22Rv1 (cell line): ENCODE measurements around the gene ABCG4.

Source experiments
- H3K27ac ChIP-seq: fragments of 450-650 bp; 2 replicates; pipeline ENCODE4 v1.5.1; 2017
- CTCF ChIP-seq: fragments of 450-650 bp; IDR thresholded peaks from 2 replicates; pipeline ENCODE4 v1.5.1; 2017; ENCODE audit warnings: mild to moderate bottlenecking
- ZFX ChIP-seq: fragments of 450-650 bp; IDR thresholded peaks from 2 replicates; pipeline ENCODE4 v1.6.1; 2017; ENCODE audit warnings: antibody characterized with exemption, borderline replicate concordance

ABCG4 gene

DNA sequence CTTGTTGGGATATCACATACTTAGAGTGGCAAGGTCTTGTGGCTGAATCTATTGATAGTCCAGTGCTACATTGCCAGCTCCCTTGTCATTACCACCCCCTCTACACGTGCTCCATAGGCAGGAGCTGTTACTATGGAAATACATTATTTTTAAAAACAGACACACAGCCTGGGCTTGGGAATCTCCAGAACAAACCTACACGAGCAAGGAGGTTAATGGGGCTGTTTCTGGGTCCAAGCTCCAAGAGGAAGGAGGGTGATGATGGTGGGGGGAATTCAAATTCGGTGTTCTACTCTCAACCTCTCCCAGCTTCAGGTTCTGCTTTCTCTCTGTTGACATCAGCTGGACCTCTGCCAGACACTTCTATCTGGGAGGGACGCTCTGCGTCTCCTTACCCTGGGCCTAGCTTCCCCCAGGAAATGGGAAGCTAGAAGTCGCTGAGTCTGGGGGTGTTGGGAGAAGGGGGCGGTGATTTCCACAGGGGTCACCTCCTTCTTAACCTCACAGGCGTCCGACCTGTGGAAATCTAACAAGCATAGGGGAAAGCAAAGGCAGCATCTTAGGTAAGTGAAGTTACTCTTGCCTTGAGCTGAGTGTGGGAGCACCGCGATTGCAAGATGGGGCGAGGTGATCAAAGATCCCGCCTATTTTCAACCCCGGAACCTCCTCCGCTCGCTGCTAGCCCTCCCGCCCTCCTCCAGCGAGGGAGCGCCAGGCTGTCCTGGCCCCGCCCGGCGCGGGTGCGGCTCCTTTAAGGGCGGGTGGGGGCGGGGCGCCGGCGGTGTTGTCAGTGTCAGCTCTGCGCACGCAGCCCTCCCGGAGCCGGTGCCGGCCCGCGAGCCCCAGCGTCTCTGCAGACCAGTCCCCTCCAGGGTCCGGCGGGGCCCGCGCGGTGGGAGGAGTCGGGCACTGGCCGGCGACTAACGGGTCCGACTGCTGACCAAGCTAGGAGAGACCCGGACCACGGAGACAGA is 42.0 kb upstream of the ABCG4 start, which contains the start of gene C2CD2L:
C2CD2L (plus strand) TSS at position 781 of the 974 bp plus-strand sequence. CDS start 398 bp downstream, outside the sequence.
- peak within 1 kb of the TSS; percentile 82 for H3K27ac ChIP-seq
- no peak for TF ChIP-seq CTCF
- no peak for TF ChIP-seq ZFX

- no peak for TF ChIP-seq ZFX
- no peak for TF ChIP-seq CTCF
- H3K27ac ChIP-seq, result peak overlapping the region; percentile 82
Observed at GRCh38 chr11:119107538-119108145, 41.2 kb upstream of the ABCG4 start.

GRCh38 chr11:119108146-119108856 is 40.6 kb upstream of the ABCG4 start:
- H3K27ac ChIP-seq, result peak overlapping the region; percentile 82
- TF ChIP-seq ZFX (no peak), CTCF (no peak)

DNA sequence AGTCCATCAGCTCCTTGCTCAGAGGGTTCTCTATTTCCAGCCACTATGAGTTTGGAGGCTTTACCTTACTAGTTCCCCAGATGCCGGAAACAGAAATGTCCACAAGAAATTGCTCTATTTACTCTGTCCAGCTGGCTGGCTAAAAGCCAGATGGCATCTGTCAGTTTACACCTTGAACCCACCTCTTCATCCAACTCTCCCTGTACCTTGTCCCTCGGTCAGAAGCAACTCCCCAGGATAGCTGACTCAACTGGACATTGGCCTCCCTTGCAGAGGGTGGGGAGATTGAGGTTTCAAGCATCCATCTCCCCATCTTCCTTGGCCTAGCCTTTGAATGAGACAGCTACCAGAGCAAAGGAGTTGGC is 40.0 kb upstream of the ABCG4 start:
- H3K27ac ChIP-seq, result peak overlapping the region; percentile 82
- TF ChIP-seq ZFX (no peak), CTCF (no peak)

GRCh38 chr11:119109843-119110242 is 39.0 kb upstream of the ABCG4 start:
- TF ChIP-seq CTCF (no peak), ZFX (no peak)
- H3K27ac ChIP-seq, result peak overlapping the region; percentile 17; the same call in 1 of the 2 replicates

- H3K27ac ChIP-seq, result peak overlapping the region; percentile 17; the same call in 1 of the 2 replicates
- TF ChIP-seq ZFX (no peak), CTCF (no peak)
Observed at GRCh38 chr11:119110439-119110838, 38.4 kb upstream of the ABCG4 start.
